ENCODE data around the gene BHLHA15. TPM values are rescaled to one million over a fixed set of nuclear protein-coding genes. Genes with fewer than 3 reads are reported as not detected.

Gene BHLHA15
- total and polyA plus RNA-seq, 2 donors (not counting 1 experiment from before 2014, with no cell fraction given), result 0.33 TPM; not detected in 1

DNA sequence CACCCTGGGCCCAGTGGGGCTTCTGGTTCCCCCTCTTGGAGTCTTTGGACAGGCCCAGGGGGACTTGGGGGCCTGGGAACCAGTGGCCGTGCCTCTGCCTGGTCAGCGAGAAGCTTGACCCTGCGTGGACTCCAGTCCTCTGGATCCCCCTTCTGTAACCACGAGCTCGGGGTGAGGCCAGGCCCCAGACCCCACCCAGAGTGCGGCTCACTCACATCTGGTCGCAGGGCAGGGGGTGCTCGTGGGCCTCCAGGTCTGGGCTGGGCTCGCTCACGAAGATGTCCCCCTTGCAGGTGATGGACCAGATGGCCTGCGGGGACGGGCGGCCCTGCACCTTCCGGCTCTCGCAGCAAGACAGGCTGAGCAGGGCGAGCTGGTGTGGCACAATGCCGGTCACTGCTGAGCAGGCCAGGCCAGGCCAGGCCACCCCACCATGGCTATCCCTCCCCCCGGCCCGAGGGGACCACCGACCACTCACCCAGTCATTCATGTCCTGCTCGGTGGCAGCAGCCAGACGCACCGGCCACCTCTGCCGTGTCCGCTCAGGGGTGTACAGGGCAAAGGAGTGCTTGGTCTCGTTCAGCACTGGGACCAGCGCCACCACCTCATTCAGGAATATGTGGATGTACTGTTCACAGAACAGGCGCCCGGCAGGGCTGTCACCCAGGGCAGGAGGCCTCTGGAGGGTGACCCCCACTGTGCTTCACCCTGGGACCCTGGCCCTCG lies 19.7 kb downstream of the BHLHA15 start:
- Histone ChIP-seq H3K4me2 (ENCODE audit: extremely low read depth, insufficient read depth, low read length) (no peak overlapping the region), H3K4me1 (ENCODE audit: control insufficient read depth, extremely low read depth, insufficient read depth, low read length) (no peaks in the 10 kb centered on the region), H3K79me2 (ENCODE audit: control insufficient read depth, insufficient read depth, low read length) (no peaks in the 10 kb centered on the region), H3K36me3 (ENCODE audit: control insufficient read depth, insufficient read depth, low read length) (peaks cover 3% of the 10 kb centered on the region), H3K4me3 (replicated peaks in 1 of 4; ENCODE audit: control extremely low read depth in 1 of 4, insufficient read depth in 1 of 4, low read depth in 3 of 4, low read length in 4 of 4) (no peak overlapping the region), H4K20me1 (ENCODE audit: control insufficient read depth, extremely low read depth, insufficient read depth, low read length) (no peaks in the 10 kb centered on the region), H3K9me3 (ENCODE audit: control insufficient read depth, insufficient read depth, low read depth, low read length) (no peaks in the 10 kb centered on the region), H3K27ac (ENCODE audit: insufficient read depth, low read length) (no peak overlapping the region), H2AFZ (ENCODE audit: low read length) (no peak overlapping the region), H3K9ac (ENCODE audit: insufficient read depth, low read length) (no peak overlapping the region), H3K27me3 (ENCODE audit: control insufficient read depth, insufficient read depth, low read length) (no peaks in the 10 kb centered on the region)
- no peak for DNase-seq (ENCODE audit: low read depth in 2 of 2)
- TF ChIP-seq, protein P1, sequence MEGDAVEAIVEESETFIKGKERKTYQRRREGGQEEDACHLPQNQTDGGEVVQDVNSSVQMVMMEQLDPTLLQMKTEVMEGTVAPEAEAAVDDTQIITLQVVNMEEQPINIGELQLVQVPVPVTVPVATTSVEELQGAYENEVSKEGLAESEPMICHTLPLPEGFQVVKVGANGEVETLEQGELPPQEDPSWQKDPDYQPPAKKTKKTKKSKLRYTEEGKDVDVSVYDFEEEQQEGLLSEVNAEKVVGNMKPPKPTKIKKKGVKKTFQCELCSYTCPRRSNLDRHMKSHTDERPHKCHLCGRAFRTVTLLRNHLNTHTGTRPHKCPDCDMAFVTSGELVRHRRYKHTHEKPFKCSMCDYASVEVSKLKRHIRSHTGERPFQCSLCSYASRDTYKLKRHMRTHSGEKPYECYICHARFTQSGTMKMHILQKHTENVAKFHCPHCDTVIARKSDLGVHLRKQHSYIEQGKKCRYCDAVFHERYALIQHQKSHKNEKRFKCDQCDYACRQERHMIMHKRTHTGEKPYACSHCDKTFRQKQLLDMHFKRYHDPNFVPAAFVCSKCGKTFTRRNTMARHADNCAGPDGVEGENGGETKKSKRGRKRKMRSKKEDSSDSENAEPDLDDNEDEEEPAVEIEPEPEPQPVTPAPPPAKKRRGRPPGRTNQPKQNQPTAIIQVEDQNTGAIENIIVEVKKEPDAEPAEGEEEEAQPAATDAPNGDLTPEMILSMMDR (conservative IDR thresholded peaks at IDR 0.05 in 1 of 2, IDR thresholded peaks at IDR 0.05 in 1 of 2; ENCODE audit: low read depth in 1 of 2, low read length in 2 of 2), result no peak
- no peak for TF ChIP-seq EZH2 (IDR thresholded peaks at IDR 0.05; ENCODE audit: low read length, missing control alignments)

DNA sequence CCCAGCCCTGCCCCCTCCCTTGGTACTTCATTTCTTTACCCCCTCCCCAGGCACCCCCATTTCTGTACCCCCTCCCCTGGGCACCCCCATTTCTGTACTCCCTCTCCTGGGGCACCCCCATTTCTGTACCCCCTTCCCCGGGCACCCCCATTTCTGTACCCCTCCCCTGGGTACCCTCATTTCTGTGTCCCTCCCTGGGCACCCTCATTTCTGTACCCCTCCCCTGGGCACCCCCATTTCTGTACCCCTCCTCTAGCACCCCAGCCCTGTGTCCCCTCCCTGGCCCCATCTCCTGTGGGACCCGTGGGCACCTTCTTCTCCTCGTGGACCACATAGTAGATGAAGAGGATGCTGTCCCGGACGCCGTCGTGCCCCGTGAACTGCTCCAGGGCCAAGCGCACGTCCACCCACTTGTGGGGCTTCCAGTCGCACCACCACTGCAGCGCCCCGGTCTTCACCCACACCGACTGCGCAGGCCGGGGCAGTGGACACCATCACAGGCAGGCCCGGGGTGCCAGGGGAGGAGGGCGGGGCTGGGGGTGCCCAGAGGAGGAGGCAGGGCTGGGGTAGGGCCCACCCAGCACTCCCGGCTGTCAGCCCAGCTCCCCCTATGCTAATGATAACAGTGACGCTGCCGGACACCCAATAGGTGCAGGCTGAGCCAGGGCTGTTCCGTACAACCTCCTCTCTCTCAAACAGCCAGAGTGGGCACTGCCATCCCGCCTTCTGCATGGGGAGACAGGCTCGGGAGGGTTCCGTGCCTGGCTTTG lies 20.4 kb downstream of the BHLHA15 start:
- Histone ChIP-seq H3K4me2 (ENCODE audit: extremely low read depth, insufficient read depth, low read length) (no peak overlapping the region), H3K36me3 (ENCODE audit: control insufficient read depth, insufficient read depth, low read length) (peaks cover 3% of the 10 kb centered on the region), H3K27me3 (ENCODE audit: control insufficient read depth, insufficient read depth, low read length) (no peaks in the 10 kb centered on the region), H4K20me1 (ENCODE audit: control insufficient read depth, extremely low read depth, insufficient read depth, low read length) (no peaks in the 10 kb centered on the region), H3K4me3 (replicated peaks in 1 of 4; ENCODE audit: control extremely low read depth in 1 of 4, insufficient read depth in 1 of 4, low read depth in 3 of 4, low read length in 4 of 4) (no peak overlapping the region), H3K27ac (ENCODE audit: insufficient read depth, low read length) (no peak overlapping the region), H2AFZ (ENCODE audit: low read length) (no peak overlapping the region), H3K79me2 (ENCODE audit: control insufficient read depth, insufficient read depth, low read length) (no peaks in the 10 kb centered on the region), H3K9ac (ENCODE audit: insufficient read depth, low read length) (no peak overlapping the region), H3K4me1 (ENCODE audit: control insufficient read depth, extremely low read depth, insufficient read depth, low read length) (no peaks in the 10 kb centered on the region), H3K9me3 (ENCODE audit: control insufficient read depth, insufficient read depth, low read depth, low read length) (no peaks in the 10 kb centered on the region)
- DNase-seq (ENCODE audit: low read depth in 2 of 2), result no peak
- TF ChIP-seq, protein P1 (conservative IDR thresholded peaks at IDR 0.05 in 1 of 2, IDR thresholded peaks at IDR 0.05 in 1 of 2; ENCODE audit: low read depth in 1 of 2, low read length in 2 of 2), result no peak
- TF ChIP-seq EZH2 (IDR thresholded peaks at IDR 0.05; ENCODE audit: low read length, missing control alignments), result no peak

DNA sequence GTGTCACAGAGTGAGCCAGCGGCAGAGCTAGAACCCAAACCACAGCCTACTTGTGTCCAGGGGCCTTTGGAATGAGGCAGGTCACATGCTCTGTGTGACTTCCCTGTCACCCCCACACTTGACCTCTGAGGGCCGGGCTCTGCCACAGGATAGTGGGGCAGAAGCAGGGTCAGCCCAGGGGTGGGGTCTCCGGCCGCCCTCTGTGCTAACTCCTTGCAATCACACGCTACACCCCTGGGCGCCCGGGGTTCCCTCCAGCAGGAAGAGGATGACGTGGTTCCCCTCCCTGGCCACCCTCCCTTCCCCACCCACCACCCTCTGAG lies 21.0 kb downstream of the BHLHA15 start:
- no peak overlapping the region for H3K9ac ChIP-seq (ENCODE audit: insufficient read depth, low read length)
- H4K20me1 ChIP-seq (ENCODE audit: control insufficient read depth, extremely low read depth, insufficient read depth, low read length), result no peaks in the 10 kb centered on the region
- no peak overlapping the region for H2AFZ ChIP-seq (ENCODE audit: low read length)
- no peak overlapping the region for H3K4me3 ChIP-seq (replicated peaks in 1 of 4; ENCODE audit: control extremely low read depth in 1 of 4, insufficient read depth in 1 of 4, low read depth in 3 of 4, low read length in 4 of 4)
- H3K27ac ChIP-seq (ENCODE audit: insufficient read depth, low read length), result no peak overlapping the region
- H3K27me3 ChIP-seq (ENCODE audit: control insufficient read depth, insufficient read depth, low read length), result no peaks in the 10 kb centered on the region
- no peaks in the 10 kb centered on the region for H3K4me1 ChIP-seq (ENCODE audit: control insufficient read depth, extremely low read depth, insufficient read depth, low read length)
- H3K4me2 ChIP-seq (ENCODE audit: extremely low read depth, insufficient read depth, low read length), result no peak overlapping the region
- peaks cover 3% of the 10 kb centered on the region for H3K36me3 ChIP-seq (ENCODE audit: control insufficient read depth, insufficient read depth, low read length)
- H3K9me3 ChIP-seq (ENCODE audit: control insufficient read depth, insufficient read depth, low read depth, low read length), result no peaks in the 10 kb centered on the region
- TF ChIP-seq, protein P1 (conservative IDR thresholded peaks at IDR 0.05 in 1 of 2, IDR thresholded peaks at IDR 0.05 in 1 of 2; ENCODE audit: low read depth in 1 of 2, low read length in 2 of 2), result no peak
- TF ChIP-seq EZH2 (IDR thresholded peaks at IDR 0.05; ENCODE audit: low read length, missing control alignments), result no peak
- H3K79me2 ChIP-seq (ENCODE audit: control insufficient read depth, insufficient read depth, low read length), result no peaks in the 10 kb centered on the region
- no peak for DNase-seq (ENCODE audit: low read depth in 2 of 2)
